ENCODE data around the gene CLCN5. TPM values are rescaled to one million over a fixed set of nuclear protein-coding genes. Genes with fewer than 3 reads are reported as not detected.

Gene CLCN5
- total RNA-seq, 1 experiment from 2014 or later = 13.6 TPM

DNA sequence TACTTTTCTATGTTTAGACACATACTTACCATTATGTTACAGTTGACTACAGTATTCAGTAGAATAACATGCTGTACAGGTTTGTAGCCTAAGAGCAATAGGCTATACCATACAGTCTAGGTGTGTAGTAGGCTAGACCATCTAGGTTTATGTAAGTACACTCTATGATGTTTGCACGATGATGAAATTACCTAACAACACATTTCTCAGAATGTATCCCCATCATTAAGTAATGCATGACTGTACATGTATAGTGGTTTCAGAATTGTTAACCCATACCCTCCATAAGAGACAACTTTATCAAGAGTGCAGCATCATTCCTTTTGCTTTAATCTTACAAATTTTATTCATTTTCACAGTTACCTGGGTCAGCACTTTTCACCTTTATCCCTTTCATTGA lies 126.8 kb downstream of the CLCN5 start:
- TF ChIP-seq, protein P1, sequence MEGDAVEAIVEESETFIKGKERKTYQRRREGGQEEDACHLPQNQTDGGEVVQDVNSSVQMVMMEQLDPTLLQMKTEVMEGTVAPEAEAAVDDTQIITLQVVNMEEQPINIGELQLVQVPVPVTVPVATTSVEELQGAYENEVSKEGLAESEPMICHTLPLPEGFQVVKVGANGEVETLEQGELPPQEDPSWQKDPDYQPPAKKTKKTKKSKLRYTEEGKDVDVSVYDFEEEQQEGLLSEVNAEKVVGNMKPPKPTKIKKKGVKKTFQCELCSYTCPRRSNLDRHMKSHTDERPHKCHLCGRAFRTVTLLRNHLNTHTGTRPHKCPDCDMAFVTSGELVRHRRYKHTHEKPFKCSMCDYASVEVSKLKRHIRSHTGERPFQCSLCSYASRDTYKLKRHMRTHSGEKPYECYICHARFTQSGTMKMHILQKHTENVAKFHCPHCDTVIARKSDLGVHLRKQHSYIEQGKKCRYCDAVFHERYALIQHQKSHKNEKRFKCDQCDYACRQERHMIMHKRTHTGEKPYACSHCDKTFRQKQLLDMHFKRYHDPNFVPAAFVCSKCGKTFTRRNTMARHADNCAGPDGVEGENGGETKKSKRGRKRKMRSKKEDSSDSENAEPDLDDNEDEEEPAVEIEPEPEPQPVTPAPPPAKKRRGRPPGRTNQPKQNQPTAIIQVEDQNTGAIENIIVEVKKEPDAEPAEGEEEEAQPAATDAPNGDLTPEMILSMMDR (IDR thresholded peaks at IDR 0.05; ENCODE audit: unreplicated experiment) = no peak
- H3K4me1 Mint-ChIP-seq (ENCODE audit: low read depth, unreplicated experiment) = no peaks in the 10 kb centered on the region
- DNase-seq = no peak
- H3K27me3 Mint-ChIP-seq (ENCODE audit: unreplicated experiment) = no peaks in the 10 kb centered on the region
- BruUV-seq (replicated peaks) = no TSS peak
- H3K4me3 Mint-ChIP-seq (ENCODE audit: low read depth, unreplicated experiment) = no peak overlapping the region
- no peaks in the 10 kb centered on the region for H3K36me3 Mint-ChIP-seq (ENCODE audit: insufficient read depth, unreplicated experiment)
- intact Hi-C loops (cut with micrococcal nuclease; ENCODE audit: unreplicated experiment) = no loop called here
- H3K27ac Mint-ChIP-seq (ENCODE audit: unreplicated experiment) = no peak overlapping the region
- H3K9me3 Mint-ChIP-seq (ENCODE audit: low read depth, unreplicated experiment) = no peaks in the 10 kb centered on the region
- CTCF ChIA-PET = no interaction called here

DNA sequence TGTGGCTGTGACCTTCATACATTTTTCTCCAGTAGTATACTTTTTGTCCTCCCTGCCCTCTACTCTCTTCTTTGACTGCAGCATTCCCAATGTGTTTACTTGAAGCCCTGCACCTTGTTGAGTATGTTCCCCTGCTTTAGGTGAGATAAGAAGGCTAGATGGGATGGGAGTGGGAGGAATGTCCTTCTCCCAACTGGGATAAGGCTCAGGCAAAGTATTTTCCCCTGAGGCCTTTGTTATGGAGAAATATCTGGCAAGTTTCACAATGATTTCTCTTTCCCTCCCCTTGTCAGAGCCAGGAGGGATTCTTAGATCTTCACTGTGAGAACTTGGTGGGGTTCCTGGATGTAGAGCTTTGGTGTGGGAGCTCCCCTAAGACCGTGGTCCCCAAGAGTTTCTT lies 131.8 kb downstream of the CLCN5 start:
- H3K9me3 Mint-ChIP-seq (ENCODE audit: low read depth, unreplicated experiment) = no peaks in the 10 kb centered on the region

DNA sequence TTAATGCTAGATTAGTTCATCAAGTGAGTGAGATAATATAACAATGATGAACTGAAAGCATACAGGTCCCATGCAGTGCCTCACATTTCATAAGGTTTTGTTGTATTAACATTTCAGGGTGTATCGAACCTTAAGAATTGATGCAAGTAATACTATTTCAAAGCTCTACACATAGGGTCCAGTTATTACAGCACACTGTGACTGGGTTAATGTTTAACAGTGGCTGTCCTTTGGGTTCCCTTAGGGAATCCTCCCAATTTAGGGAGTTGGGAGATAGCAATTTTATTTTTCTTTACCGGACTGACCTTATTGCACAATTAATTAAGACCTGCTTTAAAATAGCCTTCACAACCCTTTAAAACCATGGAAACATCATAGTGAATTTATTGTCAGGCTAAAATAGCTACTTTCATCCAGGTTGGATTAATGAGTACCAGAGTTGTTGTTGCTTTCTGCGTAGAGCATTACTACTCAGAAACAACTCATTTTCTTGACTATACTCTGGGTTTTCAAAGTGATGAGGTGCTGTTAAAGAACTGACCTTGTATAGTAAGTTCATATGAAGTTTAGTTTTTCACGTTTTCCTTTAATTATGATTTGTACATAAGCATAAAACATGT lies 144.0 kb downstream of the CLCN5 start:
- no peak overlapping the region for H3K27ac Mint-ChIP-seq (ENCODE audit: unreplicated experiment)
- H3K9me3 Mint-ChIP-seq (ENCODE audit: low read depth, unreplicated experiment) = no peaks in the 10 kb centered on the region
- TF ChIP-seq, protein P1 (IDR thresholded peaks at IDR 0.05; ENCODE audit: unreplicated experiment) = no peak
- peaks cover 14% of the 10 kb centered on the region for H3K4me1 Mint-ChIP-seq (ENCODE audit: low read depth, unreplicated experiment)
- H3K4me3 Mint-ChIP-seq (ENCODE audit: low read depth, unreplicated experiment) = no peak overlapping the region
- CTCF ChIA-PET = interaction anchor here (0.7 kb wide), 2 partner anchors 214 to 336 kb away, joined by 3 read pairs; no protein-coding TSS in a partner anchor
- intact Hi-C loops (cut with micrococcal nuclease; ENCODE audit: unreplicated experiment) = no loop called here
- DNase-seq = no peak
- H3K27me3 Mint-ChIP-seq (ENCODE audit: unreplicated experiment) = no peaks in the 10 kb centered on the region
- H3K36me3 Mint-ChIP-seq (ENCODE audit: insufficient read depth, unreplicated experiment) = peaks cover 7% of the 10 kb centered on the region
- BruUV-seq (replicated peaks) = no TSS peak

More for the DNA sequence above, 131.8 kb downstream of the CLCN5 start:
- Mint-ChIP-seq H3K36me3 (ENCODE audit: insufficient read depth, unreplicated experiment) (no peaks in the 10 kb centered on the region), H3K4me1 (ENCODE audit: low read depth, unreplicated experiment) (no peaks in the 10 kb centered on the region), H3K27ac (ENCODE audit: unreplicated experiment) (no peak overlapping the region), H3K4me3 (ENCODE audit: low read depth, unreplicated experiment) (no peak overlapping the region), H3K27me3 (ENCODE audit: unreplicated experiment) (no peaks in the 10 kb centered on the region)
- no TSS peak for BruUV-seq (replicated peaks)
- TF ChIP-seq, protein P1 (IDR thresholded peaks at IDR 0.05; ENCODE audit: unreplicated experiment) = no peak
- CTCF ChIA-PET = no interaction called here
- intact Hi-C loops (cut with micrococcal nuclease; ENCODE audit: unreplicated experiment) = no loop called here
- no peak for DNase-seq

DNA sequence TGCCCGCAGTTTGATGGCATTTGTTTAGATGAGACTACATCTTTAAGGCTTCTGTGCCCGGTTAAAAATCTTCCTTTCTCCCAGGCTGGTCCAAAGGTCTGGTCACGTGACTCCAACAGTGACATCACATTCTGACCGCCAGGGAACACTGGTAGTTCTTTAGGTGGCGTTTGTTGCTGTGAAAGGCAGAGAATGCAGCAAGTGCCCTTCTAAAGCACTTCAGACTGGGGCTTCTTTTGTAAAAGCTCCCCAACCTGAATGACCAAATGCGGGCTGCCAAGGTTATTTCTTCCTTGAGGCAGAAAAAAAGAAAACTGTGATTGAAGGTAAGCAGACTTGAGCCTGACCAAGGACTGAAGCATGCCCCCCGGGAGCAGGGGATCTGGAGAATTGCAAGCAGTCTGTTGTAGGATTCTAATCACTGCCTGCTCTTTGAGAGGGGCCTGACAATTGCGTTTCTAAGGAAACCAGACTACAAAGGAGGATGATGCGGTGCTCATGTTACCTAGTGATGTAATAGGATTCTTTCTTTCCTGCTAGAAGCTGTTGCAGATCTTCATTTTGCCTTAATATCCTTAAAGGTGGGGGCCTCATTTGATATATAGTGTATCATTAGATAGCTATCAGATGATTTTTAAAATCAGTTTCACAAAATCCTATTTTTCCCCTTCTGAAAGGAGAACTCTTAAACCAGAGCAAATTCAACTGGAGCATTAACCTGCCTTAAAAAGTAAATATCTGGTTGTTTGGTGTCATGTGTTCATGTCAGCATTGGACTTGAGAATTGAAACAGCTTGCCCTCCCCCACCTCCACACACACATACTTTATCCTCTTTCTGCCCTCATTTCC lies 145.3 kb downstream of the CLCN5 start:
- Mint-ChIP-seq H3K27me3 (ENCODE audit: unreplicated experiment) (no peaks in the 10 kb centered on the region), H3K36me3 (ENCODE audit: insufficient read depth, unreplicated experiment) (peaks cover 7% of the 10 kb centered on the region), H3K4me3 (ENCODE audit: low read depth, unreplicated experiment) (peak overlapping the region; percentile 42), H3K9me3 (ENCODE audit: low read depth, unreplicated experiment) (no peaks in the 10 kb centered on the region), H3K27ac (ENCODE audit: unreplicated experiment) (peak overlapping the region; percentile 74), H3K4me1 (ENCODE audit: low read depth, unreplicated experiment) (peaks cover 14% of the 10 kb centered on the region)
- intact Hi-C loops (cut with micrococcal nuclease; ENCODE audit: unreplicated experiment) = no loop called here
- DNase-seq = peak; percentile 45
- TF ChIP-seq, protein P1 (IDR thresholded peaks at IDR 0.05; ENCODE audit: unreplicated experiment) = no peak
- CTCF ChIA-PET = no interaction called here
- BruUV-seq (replicated peaks) = no TSS peak

Data from Calu3 (cell line).